Stimulated activated CD8-positive, alpha-beta memory T cell treated with anti-CD3 and anti-CD28 coated beads, Interleukin-15, amount 100 ng/mL, for 24 hours (primary cell): ENCODE data around the gene PTPRCAP.

Experiments
- DNase-seq: peaks from one replicate; pipeline ENCODE4 v3.0.0-alpha.2; 2020; ENCODE audit warnings: low read depth

PTPRCAP gene

DNA sequence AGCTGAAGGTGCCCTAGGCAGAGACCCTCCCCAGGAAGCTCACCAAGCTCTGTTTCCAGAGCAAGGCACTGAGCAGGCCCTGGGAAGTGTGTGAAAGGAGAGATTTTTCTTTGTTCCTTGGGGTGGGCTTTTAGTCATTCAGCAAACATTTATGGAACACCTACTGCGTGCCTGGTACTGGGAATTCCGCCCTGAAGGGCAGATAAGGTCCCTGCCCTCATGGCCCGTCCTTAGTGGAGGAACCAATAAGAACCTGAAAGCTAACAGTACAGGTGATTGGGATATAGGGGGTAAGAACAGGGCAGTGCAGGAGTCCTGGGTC lies 27.7 kb upstream of the PTPRCAP start:
- DNase-seq: no peak

- peak; percentile 80 for DNase-seq
Observed at GRCh38 chr11:67464411-67465188, 27.1 kb upstream of the PTPRCAP start.

GRCh38 chr11:67463680-67464410 lies 26.4 kb upstream of the PTPRCAP start:
- no peak for DNase-seq

GRCh38 chr11:67463186-67463585 lies 25.7 kb upstream of the PTPRCAP start:
- no peak for DNase-seq

GRCh38 chr11:67458266-67458665 lies 20.8 kb upstream of the PTPRCAP start:
- DNase-seq: no peak

GRCh38 chr11:67457453-67457852 lies 20.0 kb upstream of the PTPRCAP start:
- no peak for DNase-seq

DNA sequence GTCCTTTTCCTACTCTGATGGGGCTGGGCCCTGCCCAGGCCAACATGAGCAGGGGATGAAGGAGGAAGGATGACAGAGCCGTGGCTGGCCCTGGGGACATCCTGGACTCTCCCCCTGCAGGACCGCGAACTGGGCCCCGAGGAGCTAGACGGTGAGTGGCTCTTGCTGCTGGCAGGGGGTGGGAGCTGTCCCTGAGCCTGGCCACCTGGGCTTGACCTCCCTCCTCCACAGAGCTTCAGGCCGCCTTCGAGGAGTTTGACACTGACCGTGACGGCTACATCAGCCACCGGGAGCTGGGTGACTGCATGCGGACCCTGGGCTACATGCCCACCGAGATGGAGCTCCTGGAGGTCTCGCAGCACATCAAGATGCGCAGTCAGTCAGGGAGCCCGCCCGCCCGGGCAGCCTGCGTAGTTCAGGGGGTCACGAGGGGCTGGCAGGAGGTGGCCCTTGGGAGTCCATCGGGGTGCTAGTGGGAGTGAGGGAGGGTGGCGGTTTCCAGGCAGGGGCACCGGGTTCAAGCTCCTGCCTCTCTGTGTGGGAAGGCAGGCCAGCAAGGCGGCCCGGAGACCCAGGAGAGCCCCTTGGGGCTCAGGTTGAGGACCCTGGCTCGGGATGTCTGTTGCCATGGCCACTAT lies 18.7 kb upstream of the PTPRCAP start:
- DNase-seq: no peak

- no peak for DNase-seq
Observed at GRCh38 chr11:67455054-67455453, 17.6 kb upstream of the PTPRCAP start, which contains the start of gene CABP4. Gene CABP4, plus strand, starts transcription at chr11:67455354. Its CDS starts 70 bp downstream, at chr11:67455424.

DNA sequence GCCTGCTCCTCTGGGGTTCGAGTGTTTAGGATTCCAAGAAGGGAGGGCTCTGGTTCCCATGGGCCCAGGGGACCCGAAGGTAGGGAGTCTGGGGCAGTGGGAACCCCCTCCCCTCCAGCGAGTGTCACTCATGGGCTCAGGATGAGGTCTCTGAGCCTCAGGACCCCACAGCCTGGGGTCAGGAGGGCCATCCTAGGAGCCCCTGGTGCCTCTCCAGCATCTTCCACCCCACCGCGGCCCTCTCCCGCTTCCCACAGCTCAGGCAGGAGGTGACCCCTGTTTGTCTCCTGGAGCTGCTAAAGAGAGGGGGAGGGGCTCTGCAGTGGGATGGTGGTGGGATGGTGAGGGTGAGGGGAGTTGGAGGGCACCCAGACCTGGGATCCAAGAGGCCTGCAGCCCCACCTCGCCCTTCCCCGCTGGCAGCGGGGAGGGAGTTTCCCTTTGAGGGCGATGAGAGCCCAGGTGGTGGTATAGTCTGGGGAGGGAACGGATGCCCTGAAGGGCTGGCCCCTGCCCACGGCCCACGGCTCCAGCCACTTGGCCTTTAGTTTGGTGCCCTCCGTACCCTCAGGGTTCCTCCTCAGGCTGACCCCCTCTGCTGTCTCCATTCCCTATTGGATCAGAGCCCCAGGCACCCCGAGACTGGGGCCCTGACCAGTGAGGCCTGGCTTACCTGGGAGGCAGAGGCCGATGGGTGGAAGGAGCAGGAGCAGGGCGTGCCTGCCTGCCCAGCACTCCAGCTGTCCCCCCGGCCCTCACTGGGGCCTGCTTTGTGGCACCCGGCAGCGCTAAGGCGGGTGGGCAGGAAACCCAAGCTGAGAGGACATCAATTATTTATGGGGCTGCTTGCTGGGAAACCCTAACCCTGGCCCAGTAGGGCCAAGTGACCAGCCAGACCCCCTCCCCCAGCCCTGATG lies 16.6 kb upstream of the PTPRCAP start:
- no peak for DNase-seq

DNA sequence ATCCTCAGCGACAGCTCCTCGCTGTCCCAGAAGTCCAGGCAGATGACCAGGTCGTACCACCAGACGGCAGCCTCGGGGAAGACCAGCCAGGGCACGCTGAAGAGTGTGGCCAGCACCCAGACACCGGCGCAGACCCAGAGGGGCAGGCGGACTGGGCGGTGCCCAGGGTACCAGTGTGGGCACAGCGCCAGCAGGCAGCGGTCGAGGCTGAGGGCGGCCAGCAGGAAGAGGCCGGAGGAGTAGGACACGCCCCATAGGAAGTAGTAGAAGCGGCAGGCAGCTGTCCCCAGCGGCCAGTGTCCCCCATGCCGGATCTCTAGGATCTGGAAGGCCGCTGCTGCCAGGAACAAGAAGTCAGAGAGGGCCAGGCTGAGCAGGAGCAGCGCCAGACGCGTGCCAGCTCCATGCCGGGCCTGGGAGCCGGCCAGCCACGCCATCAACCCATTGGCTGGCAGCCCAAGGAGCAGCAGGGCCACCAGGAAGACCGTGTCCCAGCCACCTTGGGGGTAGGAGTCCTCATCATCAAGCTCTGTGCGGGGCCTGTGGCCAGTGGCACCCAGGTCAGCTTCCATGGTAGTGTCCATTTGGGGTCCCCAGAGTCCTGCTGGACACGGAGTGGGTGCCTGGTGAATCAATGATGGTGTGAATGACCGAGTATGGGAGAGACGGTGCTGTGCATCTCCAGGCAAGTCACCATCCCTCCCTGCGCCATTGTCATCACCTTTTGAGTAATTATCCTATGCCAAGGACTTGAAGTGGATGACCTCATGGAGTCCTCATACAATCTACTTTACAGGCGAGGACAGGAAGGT lies 14.9 kb upstream of the PTPRCAP start, which contains the start of gene GPR152:
TSS of gene GPR152 (minus strand) at position 589 of the 812 bp plus-strand sequence. CDS start at position 584, 5 bp downstream.
- no peak for DNase-seq

GRCh38 chr11:67451658-67451976 lies 14.1 kb upstream of the PTPRCAP start:
- DNase-seq: no peak

GRCh38 chr11:67450796-67451657 lies 13.5 kb upstream of the PTPRCAP start:
- no peak for DNase-seq

- no peak for DNase-seq
Observed at GRCh38 chr11:67449116-67449844, 11.8 kb upstream of the PTPRCAP start.

DNA sequence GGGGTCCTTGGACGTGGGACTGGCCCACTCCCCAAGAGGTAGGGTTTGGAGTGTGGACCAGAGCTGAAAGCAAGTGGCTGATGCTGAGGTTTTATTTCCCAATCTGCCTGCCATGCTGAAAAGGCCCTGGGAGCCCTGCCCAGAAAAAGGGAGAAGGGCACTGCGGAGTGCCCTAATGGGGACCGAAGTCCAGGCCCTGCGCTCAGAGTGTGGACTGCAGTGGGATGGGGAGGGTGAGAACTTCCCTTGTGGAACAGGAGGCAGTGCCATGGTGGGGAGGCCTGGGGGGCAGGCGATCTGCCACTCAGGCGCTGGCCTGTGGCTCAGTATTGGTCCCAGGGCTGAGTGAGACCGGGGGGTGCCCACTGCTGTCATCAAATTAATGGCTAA lies 10.7 kb upstream of the PTPRCAP start:
- no peak for DNase-seq

DNA sequence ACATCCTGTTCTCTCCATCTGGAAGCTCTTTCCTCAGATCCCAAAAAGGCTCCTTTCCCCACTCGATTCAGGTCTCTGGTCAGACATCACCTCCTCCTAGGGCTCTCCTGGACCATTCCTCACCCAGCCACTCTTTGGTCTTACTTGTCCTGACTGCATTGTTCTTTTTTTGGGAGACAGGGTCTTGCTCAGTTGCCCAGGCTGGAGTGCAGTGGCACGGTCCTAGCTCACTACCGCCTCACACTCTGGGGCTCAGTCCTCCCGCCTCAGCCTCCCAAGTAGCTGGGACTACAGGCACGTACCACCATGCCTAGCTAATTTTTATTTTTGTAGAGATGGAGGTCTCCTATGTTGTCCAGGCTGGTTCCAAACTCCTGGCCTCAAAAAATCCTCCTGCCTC lies 8.0 kb upstream of the PTPRCAP start:
- no peak for DNase-seq

- no peak for DNase-seq
Observed at GRCh38 chr11:67442504-67443404, 5.3 kb upstream of the PTPRCAP start.

GRCh38 chr11:67441731-67442351 lies 4.4 kb upstream of the PTPRCAP start:
- DNase-seq: no peak

- DNase-seq: no peak
Observed at GRCh38 chr11:67441098-67441563, 3.6 kb upstream of the PTPRCAP start.
